Right renal pelvis (tissue), 4 donors: ENCODE measurements around the gene CNOT11. TPM values are rescaled to one million over a fixed set of nuclear protein-coding genes. Genes with fewer than 3 reads are reported as not detected.
"Not testable (repeated sequence)": the region's sequence is repeated elsewhere in the genome, so short reads cannot be mapped to it uniquely, and the experiment has no call there.

Source experiments
- DNase-seq, 4 donors: peaks; one replicate each; pipeline ENCODE4 v3.0.0-alpha.2; 2013; ENCODE audit warnings: low read depth in 4 of 4, low spot score in 3 of 4, missing footprints in 1 of 4
- polyA plus RNA-seq, 4 donors: library from polyadenylated mRNA; unstranded; fragments of 120-200 nt; gene quantifications; one replicate each; pipeline ENCODE4 v1.2.1, GENCODE V29; 2013; ENCODE audit not compliant: insufficient read length in 4 of 4

The CNOT11 gene
- polyA plus RNA-seq, 4 donors: 48.1 to 75.5 (median 59.8) TPM

- no peak for DNase-seq
Measured at GRCh38 chr2:101306410-101306809, 53.7 kb downstream of the CNOT11 start.

DNA sequence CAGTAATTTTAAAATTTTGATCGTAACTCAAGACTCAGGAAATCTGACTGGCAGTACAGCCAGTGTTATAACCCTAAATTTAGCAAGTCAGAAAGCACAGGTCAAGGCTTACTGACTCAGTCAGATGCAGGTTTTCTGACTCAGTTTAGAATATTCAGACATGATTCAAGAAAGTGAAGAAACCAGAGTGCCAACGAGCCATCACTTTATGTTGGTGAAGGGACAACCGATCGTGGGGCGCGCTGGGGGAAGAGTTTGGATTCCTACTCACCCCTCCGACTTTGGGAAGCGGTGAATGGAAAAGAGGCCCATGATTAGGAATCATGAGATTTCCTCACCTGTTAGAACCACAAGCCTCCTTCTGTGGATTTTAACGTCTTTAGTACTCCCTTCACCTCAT is 54.8 kb downstream of the CNOT11 start:
- DNase-seq: no peak

GRCh38 chr2:101307950-101308431 is 55.3 kb downstream of the CNOT11 start:
- no peak for DNase-seq

- peak; percentile 82 to 89 (median 86) for DNase-seq
Measured at GRCh38 chr2:101308432-101309210, 55.9 kb downstream of the CNOT11 start, which contains the start of gene RNF149. TSS of gene RNF149 (minus strand) at chr2:101308701. CDS start at chr2:101308588, 113 bp downstream.

DNA sequence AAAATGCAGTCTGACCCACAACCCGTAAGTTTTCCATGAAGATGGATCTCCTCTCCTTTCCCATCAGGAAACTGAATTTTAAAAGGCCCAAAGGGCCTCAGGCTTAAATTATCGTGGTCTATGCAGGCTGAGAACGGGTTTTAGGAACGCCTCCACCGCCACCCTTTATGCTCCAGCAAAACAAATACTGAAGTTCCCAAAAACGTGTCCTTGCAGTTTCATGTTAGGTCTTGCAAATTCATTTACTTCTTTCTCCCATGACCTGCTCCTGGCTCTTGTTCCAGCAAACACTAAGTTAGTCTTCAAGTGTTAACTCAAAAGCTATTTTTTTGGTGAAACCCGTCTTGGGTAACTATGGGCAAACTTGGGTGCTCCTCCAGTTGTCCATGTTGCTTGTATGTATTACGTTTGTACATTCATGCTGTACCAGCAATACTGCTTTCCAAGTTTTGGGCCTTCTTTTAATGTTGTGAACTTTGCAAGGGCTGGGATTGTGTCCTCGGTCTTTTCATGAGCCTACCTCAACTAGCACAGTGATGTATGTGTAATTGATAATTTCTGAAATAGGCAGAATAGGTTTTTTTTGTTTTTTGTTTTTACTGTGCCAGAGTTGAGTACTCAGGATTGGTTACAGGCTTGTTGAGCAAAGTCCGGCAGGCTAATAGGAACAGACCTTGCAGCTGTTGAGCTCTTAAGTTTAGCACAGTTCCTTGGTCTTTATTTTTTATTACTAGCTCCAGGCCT is 57.6 kb downstream of the CNOT11 start:
- DNase-seq: no peak

- DNase-seq: no peak
Measured at GRCh38 chr2:101310834-101311695, 58.4 kb downstream of the CNOT11 start.

GRCh38 chr2:101311696-101312017 is 59.0 kb downstream of the CNOT11 start:
- DNase-seq: no peak

DNA sequence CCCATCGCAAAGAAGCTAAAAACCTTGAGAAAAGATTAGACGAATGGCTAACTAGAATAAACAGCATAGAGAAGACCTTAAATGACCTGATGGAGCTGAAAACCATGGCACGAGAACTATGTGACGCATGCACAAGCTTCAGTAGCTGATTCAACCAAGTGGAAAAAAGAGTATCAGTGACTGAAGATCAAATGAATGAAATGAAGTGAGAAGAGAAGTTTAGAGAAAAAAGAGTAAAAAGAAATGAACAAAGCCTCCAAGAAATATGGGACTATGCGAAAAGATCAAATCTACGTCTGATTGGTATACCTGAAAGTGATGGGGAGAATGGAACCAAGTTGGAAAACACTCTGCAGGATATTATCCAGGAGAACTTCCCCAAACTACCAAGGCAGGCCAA is 63.9 kb downstream of the CNOT11 start:
- DNase-seq: not testable (repeated sequence)

Other genes with a start within 250 kb of the CNOT11 start
- gene TBC1D8, start 101.5 kb upstream of the CNOT11 start, polyA plus RNA-seq: 10 to 100 TPM; 28.1 to 30.0 (median 29.5) TPM
- gene RNF149, start 55.8 kb downstream of the CNOT11 start, polyA plus RNA-seq: 10 to 100 TPM; 38.6 to 54.1 (median 42.0) TPM
- under 1 TPM; 0.43 to 0.87 (median 0.62) TPM for gene CREG2, start 134.6 kb downstream of the CNOT11 start, polyA plus RNA-seq
- gene RFX8, start 222.2 kb downstream of the CNOT11 start, polyA plus RNA-seq: 1 to 10 TPM in 2 of 4 donors, under 1 TPM in 2; 0.52 to 1.1 (median 0.96) TPM